HepG2 (cell line): ENCODE results near the gene LSM14B. TPM values are rescaled to one million over a fixed set of nuclear protein-coding genes. Genes with fewer than 3 reads are reported as not detected.
A peak's percentile ranks its signal among the peaks of the same experiment; 100 is the strongest.

Experiments
- FUBP1 ChIP-seq: sonication (generic); formaldehyde crosslinking; IDR thresholded peaks from 2 replicates; pipeline ENCODE4 v1.5.1; 2020; ENCODE audit warnings: missing genetic modification reagents, mild to moderate bottlenecking, borderline replicate concordance
- HNF1A ChIP-seq, 2 experiments: sonication (generic) in 1 of 2; formaldehyde crosslinking in 1 of 2; IDR thresholded peaks; 2 replicates each; pipeline versions ENCODE4 v1.4.0 to v1.6.1; 2016 to 2020; ENCODE audit warnings: borderline replicate concordance in 1 of 2, low read depth in 1 of 2, mild to moderate bottlenecking in 1 of 2, missing genetic modification reagents in 1 of 2
- MXD4 ChIP-seq: IDR thresholded peaks from 2 replicates; pipeline ENCODE4 v1.6.1; 2016; ENCODE audit warnings: mild to moderate bottlenecking, missing biosample characterization, missing genetic modification reagents
- NR2F6 ChIP-seq, 2 experiments: IDR thresholded peaks; 2 replicates each; pipeline ENCODE4 v1.6.1; 2016; ENCODE audit warnings: antibody characterized with exemption in 1 of 2, mild to moderate bottlenecking in 1 of 2
- SNAI1 ChIP-seq: sonication (generic); formaldehyde crosslinking; IDR thresholded peaks from 2 replicates; pipeline ENCODE4 v1.5.0; 2020; ENCODE audit warnings: mild to moderate bottlenecking, missing genetic modification reagents, borderline replicate concordance
- TIGD3 ChIP-seq: sonication (generic); formaldehyde crosslinking; IDR thresholded peaks from 2 replicates; pipeline ENCODE4 v1.5.1; 2020; ENCODE audit warnings: mild to moderate bottlenecking, missing genetic modification reagents, borderline replicate concordance
- ZBTB46 ChIP-seq: sonication (generic); formaldehyde crosslinking; IDR thresholded peaks from 2 replicates; pipeline ENCODE4 v1.4.0; 2020; ENCODE audit warnings: mild to moderate bottlenecking, missing genetic modification reagents, borderline replicate concordance
- ZMAT3 ChIP-seq: sonication (generic); formaldehyde crosslinking; conservative IDR thresholded peaks from 2 replicates; pipeline ENCODE4 v1.7.0; 2021; ENCODE audit warnings: missing genetic modification reagents
- ZNF343 ChIP-seq: sonication (generic); formaldehyde crosslinking; IDR thresholded peaks from 2 replicates; pipeline ENCODE4 v1.4.0; 2020; ENCODE audit warnings: mild to moderate bottlenecking, missing genetic modification reagents
- ZNF558 ChIP-seq: sonication (generic); formaldehyde crosslinking; IDR thresholded peaks from 2 replicates; pipeline ENCODE4 v1.9.0; 2022; ENCODE audit warnings: mild to moderate bottlenecking, missing genetic modification reagents, borderline replicate concordance
- ZNF609 ChIP-seq: sonication (generic); formaldehyde crosslinking; IDR thresholded peaks from 2 replicates; pipeline ENCODE4 v1.4.0; 2020; ENCODE audit warnings: mild to moderate bottlenecking, missing genetic modification reagents, borderline replicate concordance
- ZNF83 ChIP-seq: sonication (generic); formaldehyde crosslinking; IDR thresholded peaks from 2 replicates; pipeline ENCODE4 v1.4.0; 2020; ENCODE audit warnings: missing genetic modification reagents, mild to moderate bottlenecking, borderline replicate concordance
- polyA plus RNA-seq, 8 experiments: library from polyadenylated mRNA; depleted of rRNA in 3 of 8; stranded (reverse) in 7 of 8; unstranded in 1 of 8; fragments of >200 nt; fragmentation: Illumina TruSeq in 4 of 8; extraction: Trizol in 4 of 8; gene quantifications; 2 replicates each; pipeline versions ENCODE4 v1.2.1 to v1.2.3, GENCODE V29; 2011 to 2016; ENCODE audit warnings: low read depth in 4 of 8, missing spikeins in 1 of 8, mixed read lengths in 1 of 8; ENCODE audit not compliant: insufficient read depth in 1 of 8
- total RNA-seq, 5 experiments: library from RNA; depleted of rRNA; stranded (reverse); fragments of >200 nt; fragmentation: Illumina TruSeq; extraction: Trizol; gene quantifications; 2 replicates each; pipeline ENCODE4 v1.2.3, GENCODE V29; 2016; ENCODE audit warnings: low read depth in 1 of 5

LSM14B gene
- total and polyA plus RNA-seq, 2 of the 13 experiments (the other 11 are each of a cell fraction or from before 2014, with no cell fraction given): 43.3 to 79.2 TPM

GRCh38 chr20:62146019-62146755, 23.9 kb downstream of the LSM14B start (continued):
- TF ChIP-seq HNF1A (IDR thresholded peaks at IDR 0.05; ENCODE audit: low read depth): no peak
- no peak for TF ChIP-seq HNF1A (CRISPR knock-in tag; IDR thresholded peaks at IDR 0.05; ENCODE audit: borderline replicate concordance)
- peak; percentile 85; the same call in 1 of the 2 replicates for TF ChIP-seq ZMAT3 (CRISPR knock-in tag)
- no peak for TF ChIP-seq FUBP1 (CRISPR knock-in tag)
- TF ChIP-seq NR2F6 (IDR thresholded peaks at IDR 0.05): peak; percentile 86
- TF ChIP-seq NR2F6 (CRISPR knock-in tag; IDR thresholded peaks at IDR 0.05): no peak
- no peak; the same call in 1 of the 2 replicates for TF ChIP-seq ZNF83 (CRISPR knock-in tag)
- TF ChIP-seq ZNF558 (CRISPR knock-in tag): no peak
- TF ChIP-seq SNAI1 (CRISPR knock-in tag): no peak
- TF ChIP-seq TIGD3: peak; percentile 87; the same call in 1 of the 2 replicates
- peak; percentile 72; the same call in 1 of the 2 replicates for TF ChIP-seq ZNF343 (CRISPR knock-in tag)
- no peak for TF ChIP-seq ZBTB46 (CRISPR knock-in tag)
- peak; percentile 95 for TF ChIP-seq MXD4 (CRISPR knock-in tag)
- no peak; the same call in 1 of the 2 replicates for TF ChIP-seq ZNF609 (CRISPR knock-in tag)
